ENCODE measurements around the gene MEGF6. TPM values are rescaled to one million over a fixed set of nuclear protein-coding genes. Genes with fewer than 3 reads are reported as not detected.
"Not testable (repeated sequence)": the region's sequence is repeated elsewhere in the genome, so short reads cannot be mapped to it uniquely, and the experiment has no call there.

MEGF6 gene
- total RNA-seq, 3 donors from 2014 or later, result 19.3 to 32.1 (median 24.2) TPM

DNA sequence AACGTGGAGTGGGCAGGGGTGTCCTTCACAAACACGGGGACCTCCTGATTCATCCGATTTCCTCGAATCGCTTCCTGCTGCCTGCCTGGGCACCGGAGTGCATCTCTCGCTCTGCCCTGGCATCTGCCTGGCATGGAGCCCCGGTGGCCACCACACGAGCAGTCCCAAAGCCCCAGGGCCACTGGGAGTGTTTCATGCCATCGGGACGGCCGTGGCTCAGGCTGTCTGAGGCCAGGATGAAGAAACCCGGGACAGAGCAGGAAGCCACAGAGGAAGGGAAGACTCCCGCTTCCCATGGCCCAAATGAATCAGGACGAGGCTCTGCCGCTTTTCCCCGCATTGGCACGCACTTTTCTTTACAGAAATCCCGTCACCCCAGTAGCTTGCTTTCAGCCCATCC, 32.4 kb downstream of the MEGF6 start:
- no peaks in the 10 kb centered on the region for H3K36me3 ChIP-seq
- H3K27me3 ChIP-seq, result peaks cover 0 to 33% of the 10 kb centered on the region in 2 donors
- H3K4me3 ChIP-seq, result no peak overlapping the region
- no peak for DNase-seq (ENCODE audit: low spot score in 2 of 2)
- TF ChIP-seq CTCF (IDR thresholded peaks at IDR 0.05) (no peak), POLR2AphosphoS5 (IDR thresholded peaks at IDR 0.05) (no peak), POLR2A (IDR thresholded peaks at IDR 0.05) (no peak)
- intact Hi-C loops (cut with DNase I; ENCODE audit: low total_unique reads), result no loop called here
- no peaks in the 10 kb centered on the region for H3K4me1 ChIP-seq
- no peak overlapping the region for H3K27ac ChIP-seq
- no peaks in the 10 kb centered on the region for H3K9me3 ChIP-seq

DNA sequence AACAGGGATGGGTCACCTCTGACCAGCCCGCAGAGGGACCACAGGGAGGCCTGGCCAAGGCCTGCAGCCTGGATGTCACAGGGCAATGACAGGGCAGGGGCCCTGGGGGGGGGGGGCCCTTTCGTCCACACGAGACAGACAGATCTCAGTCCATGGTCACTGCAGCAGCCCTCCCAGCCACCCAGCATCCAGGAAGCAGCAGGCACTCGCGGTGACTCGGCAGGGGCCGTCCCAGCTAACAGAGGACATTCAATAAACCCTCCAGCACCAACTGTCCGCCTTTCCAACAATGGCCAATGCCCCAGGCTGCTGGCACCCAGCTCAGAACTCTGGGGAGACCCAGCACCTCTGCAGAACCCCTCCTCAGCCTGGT, 32.9 kb downstream of the MEGF6 start:
- Histone ChIP-seq H3K4me1 (no peaks in the 10 kb centered on the region), H3K27me3 (peaks cover 0 to 33% of the 10 kb centered on the region in 2 donors), H3K9me3 (no peaks in the 10 kb centered on the region), H3K27ac (no peak overlapping the region), H3K4me3 (no peak overlapping the region), H3K36me3 (no peaks in the 10 kb centered on the region)
- intact Hi-C loops (cut with DNase I; ENCODE audit: low total_unique reads), result no loop called here
- DNase-seq (ENCODE audit: low spot score in 2 of 2), result no peak
- TF ChIP-seq POLR2AphosphoS5 (IDR thresholded peaks at IDR 0.05) (no peak), CTCF (IDR thresholded peaks at IDR 0.05) (no peak), POLR2A (IDR thresholded peaks at IDR 0.05) (no peak)

GRCh38 chr1:3577711-3578432, 33.4 kb downstream of the MEGF6 start:
- intact Hi-C loops (cut with DNase I; ENCODE audit: low total_unique reads), result no loop called here
- Histone ChIP-seq H3K36me3 (no peaks in the 10 kb centered on the region), H3K27me3 (peaks cover 0 to 33% of the 10 kb centered on the region in 2 donors), H3K27ac (no peak overlapping the region), H3K4me3 (no peak overlapping the region), H3K9me3 (no peaks in the 10 kb centered on the region), H3K4me1 (no peaks in the 10 kb centered on the region)
- no peak for TF ChIP-seq POLR2A (IDR thresholded peaks at IDR 0.05)
- TF ChIP-seq POLR2AphosphoS5 (IDR thresholded peaks at IDR 0.05), result no peak
- TF ChIP-seq CTCF (IDR thresholded peaks at IDR 0.05), result no peak
- DNase-seq (ENCODE audit: low spot score in 2 of 2), result no peak

DNA sequence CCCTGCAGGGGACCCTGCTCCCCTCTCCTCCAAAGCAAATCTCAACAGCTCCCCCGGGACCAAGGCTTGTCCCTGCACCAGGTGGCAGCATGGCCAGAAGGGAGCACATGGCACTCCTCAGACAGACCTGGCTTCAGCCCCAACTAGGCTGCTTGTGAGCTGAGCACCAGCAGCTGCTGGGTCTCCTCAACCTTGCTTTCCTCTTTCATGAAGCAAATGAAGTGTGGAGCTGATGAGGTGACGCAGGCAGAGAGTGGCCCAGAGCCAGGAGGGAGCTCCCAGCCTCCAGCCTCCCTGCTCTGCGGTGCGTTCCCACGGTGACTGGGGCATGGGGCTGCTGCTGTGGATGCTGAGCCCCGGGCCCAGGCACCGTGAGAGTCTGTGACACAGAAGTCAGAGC, 34.0 kb downstream of the MEGF6 start:
- Histone ChIP-seq H3K9me3 (no peaks in the 10 kb centered on the region), H3K36me3 (no peaks in the 10 kb centered on the region), H3K4me3 (no peak overlapping the region), H3K4me1 (no peaks in the 10 kb centered on the region), H3K27me3 (peaks cover 0 to 31% of the 10 kb centered on the region in 2 donors), H3K27ac (no peak overlapping the region)
- no peak for DNase-seq (ENCODE audit: low spot score in 2 of 2)
- TF ChIP-seq POLR2AphosphoS5 (IDR thresholded peaks at IDR 0.05), result no peak
- no peak for TF ChIP-seq CTCF (IDR thresholded peaks at IDR 0.05)
- no peak for TF ChIP-seq POLR2A (IDR thresholded peaks at IDR 0.05)
- intact Hi-C loops (cut with DNase I; ENCODE audit: low total_unique reads), result no loop called here

- Histone ChIP-seq H3K4me1 (no peaks in the 10 kb centered on the region), H3K36me3 (no peaks in the 10 kb centered on the region), H3K4me3 (no peak overlapping the region), H3K27me3 (peaks cover 0 to 20% of the 10 kb centered on the region in 2 donors), H3K9me3 (no peaks in the 10 kb centered on the region), H3K27ac (no peak overlapping the region)
- no peak for DNase-seq (ENCODE audit: low spot score in 2 of 2)
- intact Hi-C loops (cut with DNase I; ENCODE audit: low total_unique reads), result no loop called here
- no peak for TF ChIP-seq POLR2AphosphoS5 (IDR thresholded peaks at IDR 0.05)
- TF ChIP-seq POLR2A (IDR thresholded peaks at IDR 0.05), result no peak
- no peak for TF ChIP-seq CTCF (IDR thresholded peaks at IDR 0.05)
These were observed 35.3 kb downstream of the MEGF6 start for GRCh38 chr1:3575993-3576392.

DNA sequence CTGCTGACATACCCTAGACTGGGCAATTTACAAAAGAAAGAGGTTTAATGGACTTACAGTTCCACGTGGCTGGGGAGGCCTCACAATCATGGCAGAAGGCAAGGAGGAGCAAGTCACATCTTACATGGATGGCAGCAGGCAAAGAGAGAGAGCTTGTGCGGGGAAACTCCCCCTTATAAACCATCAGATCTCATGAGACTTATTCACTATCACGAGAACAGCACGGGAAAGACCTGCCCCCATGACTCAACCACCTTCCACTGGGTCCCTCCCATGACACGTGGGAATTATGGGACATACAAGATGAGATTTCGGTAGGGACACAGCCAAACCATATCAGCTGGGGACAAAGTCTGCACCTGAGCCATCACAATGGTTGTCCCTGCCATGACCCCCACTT, 35.8 kb downstream of the MEGF6 start:
- intact Hi-C loops (cut with DNase I; ENCODE audit: low total_unique reads); H3K4me1 ChIP-seq; H3K36me3 ChIP-seq; H3K4me3 ChIP-seq; DNase-seq (ENCODE audit: low spot score in 2 of 2); H3K9me3 ChIP-seq; H3K27ac ChIP-seq: not testable (repeated sequence)
- H3K27me3 ChIP-seq, result peaks cover 0 to 15% of the 10 kb centered on the region in 2 donors
